NCI-H82 (cell line): ENCODE data around the gene CR1L.
"Not testable (repeated sequence)": the region's sequence is repeated elsewhere in the genome, so short reads cannot be mapped to it uniquely, and the experiment has no call there.

Experiments
- DNase-seq: peaks from one replicate; lab custom pipeline; 2025; lab: John Stamatoyannopoulos, UW

CR1L gene

DNA sequence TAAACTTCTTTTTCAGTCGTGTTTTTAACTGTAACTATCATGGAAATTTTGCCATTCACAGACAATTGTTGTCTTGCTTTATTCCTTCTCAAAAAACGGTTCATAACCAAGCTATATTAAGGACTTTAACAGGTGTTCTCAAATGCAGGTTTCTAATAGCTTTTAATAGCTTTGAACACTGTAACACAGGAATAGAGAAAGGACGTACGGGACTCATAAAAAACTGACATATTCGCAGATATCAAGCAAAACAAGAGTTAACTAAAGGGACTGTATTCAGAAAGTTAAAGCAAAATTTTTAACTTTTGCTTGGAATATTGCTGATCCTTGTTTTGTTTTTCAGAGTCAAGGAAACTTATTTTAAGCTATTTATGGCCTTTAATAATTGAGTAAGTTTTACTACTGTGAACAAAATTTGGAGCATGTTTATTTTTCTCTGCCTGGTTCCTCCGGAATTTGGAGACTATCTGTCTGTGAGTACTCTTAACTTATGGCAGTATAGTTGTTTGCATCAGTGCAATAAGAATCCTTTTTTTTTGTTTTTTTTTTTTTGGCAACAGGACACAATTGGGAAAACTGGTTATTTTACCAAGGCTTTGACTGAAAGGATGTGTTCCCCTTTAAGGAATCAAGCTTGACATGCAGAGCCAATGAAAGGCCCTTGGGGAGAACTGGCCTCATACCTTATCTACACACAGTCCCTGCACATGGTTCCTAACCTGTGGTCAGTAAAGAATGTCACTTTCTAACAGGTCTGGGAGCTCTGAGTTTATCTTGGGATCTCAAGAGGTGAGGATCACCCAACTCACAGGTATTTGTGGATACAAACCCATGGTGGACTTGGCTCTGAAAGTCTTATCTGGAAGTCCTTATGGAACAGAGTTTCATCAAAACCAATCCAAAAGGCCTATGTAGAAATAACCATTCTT lies 101.2 kb downstream of the CR1L start:
- no peak for DNase-seq

DNA sequence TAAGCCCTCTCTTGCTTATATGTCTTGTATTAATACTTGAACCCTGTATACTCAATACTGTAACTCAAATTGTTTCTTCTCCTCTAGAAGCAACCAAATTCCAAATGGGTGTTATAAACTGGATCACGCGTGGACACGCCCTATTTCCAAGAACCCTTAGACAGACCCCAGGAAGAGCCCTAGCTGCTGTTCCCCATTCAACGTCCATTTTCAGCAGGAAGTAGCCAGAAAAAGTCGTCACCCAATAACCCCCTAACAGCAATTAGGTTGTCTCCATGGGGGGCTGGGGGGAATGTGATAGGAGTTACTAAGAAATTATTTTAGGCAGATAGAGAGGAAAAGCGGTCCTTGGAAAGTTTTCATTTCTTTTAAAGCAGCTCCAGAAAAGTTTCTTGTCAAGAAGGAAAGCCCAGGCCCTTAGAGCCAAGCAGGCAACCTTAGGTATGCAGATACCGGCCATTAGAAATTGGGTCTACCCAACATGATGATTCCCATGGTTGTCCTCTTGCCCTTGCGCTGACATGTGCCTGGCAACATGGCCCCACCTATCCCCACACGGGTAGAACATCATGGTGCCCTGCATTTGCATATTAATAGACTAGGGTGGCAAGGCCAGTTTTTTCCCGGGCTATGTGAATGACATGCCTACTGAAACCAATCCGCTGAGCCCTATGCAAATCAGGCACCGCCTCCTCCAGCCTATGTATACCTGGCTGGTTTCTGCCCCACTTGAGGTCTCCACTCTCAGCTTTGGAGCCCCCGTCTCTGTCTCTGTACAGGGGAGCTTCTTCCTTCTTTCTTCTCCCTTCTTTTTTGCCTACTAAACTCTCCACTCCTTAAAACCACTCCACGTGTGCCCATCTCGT lies 102.9 kb downstream of the CR1L start:
- DNase-seq, result no peak

DNA sequence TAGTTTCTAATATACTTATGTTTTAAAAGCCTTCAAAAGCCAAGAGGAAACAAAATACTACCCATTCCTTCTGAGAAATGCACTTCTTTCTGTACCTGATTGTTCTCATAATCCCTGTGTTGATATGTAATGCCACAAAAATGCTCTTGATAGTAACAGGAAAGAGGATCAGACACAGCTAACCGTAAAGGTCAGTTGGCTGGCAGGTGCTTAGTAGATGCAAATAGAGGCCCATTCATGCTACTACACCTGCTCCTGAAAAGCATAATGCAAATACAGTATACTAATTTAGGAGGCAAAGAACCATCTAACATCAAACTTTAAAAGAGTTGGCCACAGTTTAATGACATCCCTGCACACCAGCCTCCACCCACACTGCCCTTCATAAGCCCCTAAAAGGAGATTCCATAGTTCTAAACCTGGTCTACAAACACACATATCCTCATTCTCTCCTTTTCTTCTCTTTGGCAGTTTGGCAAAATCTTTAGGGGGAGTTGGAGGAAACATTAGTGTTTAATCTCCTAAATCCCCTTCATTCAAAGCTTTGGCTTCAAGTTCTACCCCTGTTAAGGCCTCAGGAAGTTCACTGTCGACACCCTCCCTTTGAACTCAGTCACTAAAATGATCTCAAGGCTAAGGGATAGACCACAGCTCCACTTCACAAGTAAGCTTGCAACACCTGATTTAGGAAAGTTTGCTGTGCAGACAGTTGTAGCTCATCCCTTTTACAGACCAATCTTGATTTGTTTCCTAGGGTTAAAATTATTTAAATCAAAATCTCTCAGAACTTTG lies 104.0 kb downstream of the CR1L start:
- DNase-seq, result peak; percentile 57

DNA sequence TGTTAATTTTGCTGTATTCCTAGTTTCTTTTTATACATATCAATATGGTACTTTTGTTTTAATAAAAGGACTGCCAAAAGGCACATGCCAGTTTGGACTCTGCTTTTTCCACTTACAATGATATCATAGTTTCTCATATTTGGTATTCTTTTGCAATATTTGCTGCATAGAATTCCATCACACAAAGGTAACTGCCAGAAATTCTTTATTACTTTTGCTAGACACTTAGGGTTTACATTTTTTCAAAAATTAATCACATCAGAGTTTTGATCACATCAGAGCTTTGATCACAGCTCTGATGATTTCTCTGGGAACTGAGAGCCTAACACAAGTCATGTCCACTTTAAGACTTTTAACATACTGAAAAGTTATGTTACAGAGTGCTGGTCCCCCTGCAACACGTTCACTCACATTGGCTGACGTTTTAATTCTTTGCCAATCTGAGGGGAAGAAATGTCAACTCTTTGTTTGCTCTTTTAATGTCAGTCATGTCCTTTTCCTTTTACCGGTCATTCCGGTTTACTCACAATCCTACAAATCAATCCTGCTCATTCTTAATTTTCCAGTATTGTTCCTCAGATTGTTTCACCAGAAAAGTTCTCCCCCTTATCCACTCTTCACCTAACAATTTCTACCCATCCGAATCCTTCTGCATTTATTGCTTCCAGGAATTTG lies 105.8 kb downstream of the CR1L start:
- DNase-seq, result no peak

DNA sequence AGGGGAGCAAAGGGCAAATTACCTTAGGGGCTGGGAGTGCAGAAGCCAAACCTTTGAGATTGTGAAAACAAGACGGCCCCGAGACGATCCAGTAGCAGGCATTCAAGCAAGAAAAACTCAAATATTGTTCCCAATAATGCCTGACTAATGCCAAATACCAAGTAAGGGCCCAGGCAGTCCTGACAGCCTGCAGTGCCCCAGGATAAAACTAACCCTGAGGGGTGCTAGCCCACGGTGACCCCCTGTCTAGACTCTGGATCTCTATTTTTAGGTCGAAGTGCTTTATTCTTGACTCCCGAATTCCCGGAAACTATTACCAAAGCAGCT lies 106.5 kb downstream of the CR1L start:
- DNase-seq, result not testable (repeated sequence)

DNA sequence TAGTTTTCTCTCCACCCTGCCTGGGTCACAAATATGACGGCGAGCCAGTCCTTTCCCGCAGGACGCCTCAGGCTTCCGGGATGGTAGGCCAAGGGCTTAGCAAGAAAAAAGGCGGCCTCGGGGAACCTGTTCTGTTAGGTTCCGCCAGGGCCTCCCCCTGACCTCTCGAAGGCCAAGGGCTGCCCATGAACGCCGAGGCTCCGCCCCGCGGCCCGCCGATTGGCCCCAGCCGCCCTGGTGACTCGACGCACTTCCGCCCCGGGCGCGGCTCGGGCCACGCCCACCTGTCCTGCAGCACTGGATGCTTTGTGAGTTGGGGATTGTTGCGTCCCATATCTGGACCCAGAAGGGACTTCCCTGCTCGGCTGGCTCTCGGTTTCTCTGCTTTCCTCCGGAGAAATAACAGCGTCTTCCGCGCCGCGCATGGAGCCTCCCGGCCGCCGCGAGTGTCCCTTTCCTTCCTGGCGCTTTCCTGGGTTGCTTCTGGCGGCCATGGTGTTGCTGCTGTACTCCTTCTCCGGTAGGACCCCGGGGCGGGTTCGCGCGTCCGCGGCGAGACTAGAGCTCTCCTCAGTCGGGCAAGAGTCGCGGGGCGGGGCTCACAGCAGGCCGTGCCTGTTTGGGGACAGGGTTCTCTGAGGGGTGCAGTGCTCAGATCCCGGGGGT lies 107.0 kb downstream of the CR1L start, which contains the start of gene CD46:
TSS of gene CD46 (plus strand) at position 265 of the 666 bp plus-strand sequence. CDS start at position 424, 159 bp downstream.
- peak; percentile 99 for DNase-seq

DNA sequence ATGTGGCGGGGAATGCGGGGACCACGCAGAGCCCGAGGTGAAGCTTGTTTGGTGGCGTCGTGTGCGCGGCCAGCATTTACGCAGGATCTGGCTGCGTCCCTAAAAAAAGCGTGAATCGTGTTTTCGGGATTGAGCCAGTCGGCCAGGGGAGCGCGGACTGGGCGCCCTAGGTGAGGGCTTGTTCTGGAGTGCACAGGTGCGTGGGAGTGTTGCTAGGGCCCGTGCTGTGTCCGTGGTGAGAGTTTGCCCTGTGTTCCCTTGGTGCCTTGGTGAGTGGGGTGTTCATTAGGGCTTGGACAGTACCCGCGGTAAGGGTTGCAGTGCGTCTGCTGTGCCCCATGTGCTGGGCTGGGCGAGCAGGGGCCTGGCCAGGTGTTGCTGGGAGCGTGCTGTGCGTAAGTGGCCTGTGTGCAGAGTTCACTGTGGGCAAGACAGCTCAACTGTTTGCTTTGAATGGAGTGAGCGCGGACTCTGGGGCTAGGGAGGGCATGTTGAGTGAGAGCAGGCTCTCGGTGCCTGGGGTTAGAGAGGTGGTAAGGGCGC lies 107.6 kb downstream of the CR1L start:
- peak; percentile 62 for DNase-seq

DNA sequence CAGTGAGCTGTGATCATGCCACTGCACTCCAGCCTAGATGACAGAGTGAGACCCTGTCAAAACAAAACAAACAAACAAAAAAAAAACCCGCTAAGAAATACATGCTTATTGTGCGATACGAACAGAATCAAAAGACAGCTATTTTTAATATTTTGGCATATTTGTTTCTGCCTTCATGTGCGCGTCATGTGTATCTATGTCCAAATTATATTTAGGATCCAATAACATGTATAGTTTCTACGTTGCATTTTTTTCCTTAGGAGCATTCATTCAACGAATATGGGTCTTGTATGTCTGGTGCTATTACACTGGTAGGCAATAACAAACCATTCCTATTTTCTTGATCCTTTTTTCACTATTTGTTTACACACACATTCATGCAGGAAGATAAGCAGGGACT lies 108.7 kb downstream of the CR1L start:
- no peak for DNase-seq

DNA sequence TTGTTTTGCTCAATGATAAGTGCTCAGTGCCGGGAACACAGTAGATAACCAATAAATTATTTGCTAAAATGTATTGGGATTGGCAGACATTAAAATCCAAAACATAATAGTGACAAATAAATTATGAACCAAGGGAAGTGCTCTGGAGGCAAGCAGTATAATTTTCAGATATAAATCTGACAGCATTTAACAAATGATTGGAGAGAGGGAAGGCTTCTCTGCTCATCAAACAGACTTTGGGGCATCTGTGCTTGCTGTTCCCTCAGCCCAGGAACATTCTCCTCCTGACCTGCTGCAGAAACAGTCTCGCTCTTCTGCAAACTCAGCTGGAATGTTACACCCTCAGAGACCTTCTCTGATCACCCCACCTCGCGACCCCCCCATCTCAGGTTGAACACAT lies 109.1 kb downstream of the CR1L start:
- no peak for DNase-seq

DNA sequence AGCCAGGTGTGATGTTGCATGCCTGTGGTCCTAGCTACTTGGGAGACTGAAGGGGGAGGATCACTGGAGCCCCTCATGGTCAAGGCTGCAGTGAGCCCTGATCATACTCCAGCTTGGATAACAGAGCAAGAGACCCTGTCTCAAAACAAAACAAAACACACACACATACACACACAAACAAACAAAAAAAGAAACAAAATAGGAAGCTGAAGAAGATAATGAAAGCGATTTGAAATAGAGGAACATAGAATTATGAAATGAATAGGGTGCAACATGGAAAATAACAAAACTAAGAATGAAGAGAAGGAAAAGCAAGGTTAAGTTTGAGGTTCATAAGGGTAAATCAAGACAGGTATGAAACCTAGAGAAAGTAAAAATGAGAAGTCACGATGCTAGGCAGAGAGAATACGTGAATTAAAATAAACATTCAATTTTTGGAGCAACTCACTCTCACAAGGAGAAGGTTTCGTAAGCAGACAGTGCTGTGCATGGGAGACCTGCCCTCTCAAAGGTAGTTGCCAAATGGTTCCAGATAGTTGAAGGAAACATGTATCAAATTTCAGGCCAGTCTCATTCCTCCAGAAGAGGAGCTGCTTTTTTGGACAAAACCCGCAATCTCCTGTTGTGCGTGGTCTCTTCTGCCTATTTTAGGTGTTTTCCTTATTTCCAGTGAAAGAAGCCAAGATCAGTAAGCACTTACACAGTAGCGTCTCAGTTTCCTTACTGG lies 110.2 kb downstream of the CR1L start:
- DNase-seq, result no peak

DNA sequence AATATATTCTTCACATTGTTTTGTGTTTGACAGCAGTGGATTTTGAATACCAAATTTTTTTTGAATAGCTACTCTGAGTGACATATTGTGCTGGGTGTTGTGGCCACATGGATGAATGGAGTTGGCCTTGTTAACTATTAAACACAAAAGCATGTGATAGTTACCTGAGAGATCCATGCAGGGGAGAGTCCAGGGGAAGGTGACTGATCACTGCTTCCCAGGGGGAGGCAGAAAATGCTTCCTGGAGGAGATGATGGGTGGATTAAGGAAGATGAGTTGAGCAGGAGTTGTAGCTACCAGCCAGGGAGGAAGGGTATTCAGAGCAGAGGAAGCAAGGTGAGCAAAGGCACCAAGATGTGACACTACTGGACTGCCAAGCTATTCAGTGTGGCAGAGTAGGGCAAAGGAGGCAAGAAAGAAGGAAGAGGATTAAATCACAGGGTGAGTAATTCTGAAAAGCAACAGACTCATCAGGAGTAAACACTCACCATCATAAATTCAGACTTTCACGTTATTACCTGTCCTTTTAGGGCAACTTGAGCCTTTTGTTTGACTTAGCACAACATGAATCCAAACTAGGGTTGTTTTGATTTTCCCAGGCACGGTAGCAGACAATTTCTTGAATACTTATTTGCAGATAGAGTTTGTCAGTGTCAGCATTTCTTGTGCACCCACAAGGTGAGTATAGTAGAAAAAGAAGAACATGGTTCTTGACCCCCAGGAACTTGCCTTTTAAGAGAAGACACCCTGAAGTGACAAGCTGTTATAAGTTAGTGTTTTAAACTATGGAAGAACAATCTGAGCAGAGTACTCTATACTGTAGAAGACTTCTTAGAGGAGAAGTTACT lies 111.1 kb downstream of the CR1L start:
- DNase-seq, result no peak

DNA sequence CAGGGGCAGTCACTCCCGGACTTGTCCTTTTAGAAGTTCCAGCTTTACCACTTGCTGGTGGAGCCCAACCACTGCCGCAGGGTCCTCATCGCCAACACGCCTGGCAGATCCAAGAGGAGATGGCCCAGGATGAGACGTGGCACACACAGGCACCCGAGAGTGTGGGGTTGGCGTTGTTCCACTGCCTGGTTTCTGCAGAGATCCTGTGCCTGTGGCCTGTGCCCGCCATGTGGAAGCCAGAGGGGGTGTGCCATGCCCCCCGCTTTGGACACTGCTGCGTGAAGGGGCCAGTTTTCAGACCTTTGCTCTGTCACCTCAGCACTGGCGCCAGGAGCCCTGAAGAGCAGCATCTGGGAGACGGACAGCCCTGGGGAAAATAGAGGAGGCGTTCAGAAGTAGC lies 117.7 kb downstream of the CR1L start:
- no peak for DNase-seq

DNA sequence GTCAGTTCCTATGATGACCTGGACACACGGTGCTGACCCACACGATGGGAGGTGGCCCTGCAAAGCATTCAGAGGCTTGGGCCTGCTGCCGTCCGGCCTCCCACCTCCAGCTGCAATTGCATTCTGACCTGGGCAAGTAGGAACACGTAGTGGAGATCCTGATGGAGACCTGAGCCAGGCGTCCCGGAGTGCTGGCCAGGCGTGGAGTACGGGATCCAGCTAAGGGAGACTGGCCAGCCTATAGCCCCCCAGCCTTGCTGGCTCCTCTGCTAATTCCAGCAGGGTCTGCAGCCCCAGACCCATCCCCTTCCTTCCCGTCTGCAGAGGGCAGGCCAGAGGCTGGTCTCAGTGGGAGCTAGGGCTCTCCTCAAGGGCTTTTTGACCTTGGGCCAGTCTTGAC lies 118.2 kb downstream of the CR1L start:
- DNase-seq, result no peak

DNA sequence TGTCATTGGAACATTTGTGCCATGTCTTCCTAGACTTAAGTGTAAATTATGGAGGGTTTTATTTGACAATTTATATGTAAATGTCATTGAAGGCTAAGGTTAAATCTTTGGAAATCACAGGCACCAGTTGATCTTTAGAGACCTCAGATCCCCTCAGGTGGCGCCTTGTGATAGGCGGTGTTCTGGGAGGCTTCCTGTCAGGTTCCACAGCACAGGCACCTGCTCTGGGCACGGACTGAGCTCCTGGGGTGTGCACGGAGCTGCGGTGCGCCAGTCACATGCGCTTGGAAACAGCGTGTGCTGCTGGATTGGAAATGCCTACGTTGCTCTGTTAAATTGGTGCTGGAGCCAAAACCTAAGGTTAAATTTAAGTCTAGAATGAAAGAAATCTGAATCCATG lies 119.0 kb downstream of the CR1L start:
- no peak for DNase-seq

DNA sequence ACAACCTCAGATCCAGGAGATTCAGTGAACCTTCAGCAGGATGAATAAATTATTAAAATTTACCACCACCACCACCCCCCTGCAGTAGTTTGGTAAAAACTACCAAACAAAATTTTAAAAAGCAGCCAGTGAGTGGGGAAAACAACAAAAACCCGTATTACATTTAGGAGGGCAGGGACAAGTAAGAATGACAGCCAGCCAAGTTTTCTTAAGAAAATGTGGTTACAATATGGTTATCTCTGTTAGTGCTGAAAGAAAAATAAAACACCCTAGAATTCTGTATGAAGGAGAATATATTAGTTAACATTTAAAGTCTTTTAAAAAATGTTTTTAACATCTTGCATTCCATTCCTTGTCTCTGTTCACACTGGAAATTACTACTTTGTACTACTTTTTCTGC lies 121.6 kb downstream of the CR1L start:
- DNase-seq, result no peak

DNA sequence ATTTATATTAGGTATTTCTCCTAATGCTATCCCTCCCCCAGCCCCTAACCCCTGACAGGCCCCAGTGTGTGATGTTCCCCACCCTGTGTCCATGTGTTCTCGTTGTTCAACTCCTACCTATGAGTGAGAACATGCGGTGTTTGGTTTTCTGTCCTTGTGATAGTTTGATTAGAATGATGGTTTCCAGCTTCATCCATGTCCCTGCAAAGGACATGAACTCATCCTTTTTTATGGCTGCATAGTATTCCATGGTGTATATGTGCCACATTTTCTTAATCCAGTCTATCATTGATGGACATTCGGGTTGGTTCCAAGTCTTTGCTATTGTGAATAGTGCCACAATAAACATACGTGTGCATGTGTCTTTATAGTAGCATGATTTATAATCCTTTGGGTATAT lies 125.6 kb downstream of the CR1L start:
- not testable (repeated sequence) for DNase-seq
